Endodermal cell (in vitro differentiated cells): ENCODE data around the gene SDK1. TPM values are rescaled to one million over a fixed set of nuclear protein-coding genes. Genes with fewer than 3 reads are reported as not detected.

Experiments
- DNase-seq: peaks from one replicate; pipeline ENCODE4 v3.0.0-alpha.2; 2017
- H3K27ac ChIP-seq: 2 replicates; pipeline ENCODE4 v1.5.1; 2013; ENCODE audit warnings: mild to moderate bottlenecking, low read depth, low read length, moderate library complexity
- H3K27me3 ChIP-seq: 2 replicates; pipeline ENCODE4 v1.6.1; 2013; ENCODE audit warnings: mild to moderate bottlenecking, low read length, moderate library complexity; ENCODE audit not compliant: insufficient read depth, control insufficient read depth, poor library complexity, severe bottlenecking
- H3K36me3 ChIP-seq: 2 replicates; pipeline ENCODE4 v1.7.0; 2013; ENCODE audit warnings: mild to moderate bottlenecking, low read length, moderate library complexity; ENCODE audit not compliant: control insufficient read depth, insufficient read depth
- H3K4me1 ChIP-seq: one replicate; pipeline ENCODE4 v1.7.0; 2013; ENCODE audit warnings: low read length; ENCODE audit not compliant: control insufficient read depth, insufficient read depth
- H3K4me3 ChIP-seq: 2 replicates; pipeline ENCODE4 v1.5.1; 2013; ENCODE audit warnings: mild to moderate bottlenecking, low read length, moderate library complexity
- H3K9ac ChIP-seq: 2 replicates; pipeline ENCODE4 v1.6.1; 2013; ENCODE audit warnings: mild to moderate bottlenecking, low read length, moderate library complexity; ENCODE audit not compliant: poor library complexity, severe bottlenecking; ENCODE audit errors: extremely low read depth
- H3K9me3 ChIP-seq: 2 replicates; pipeline ENCODE4 v1.6.1; 2013; ENCODE audit warnings: mild to moderate bottlenecking, low read length, moderate library complexity; ENCODE audit not compliant: control insufficient read depth
- H3K27ac Mint-ChIP-seq: 2 replicates; pipeline ENCODE4 v1.8.0; 2020; ENCODE audit warnings: mixed read lengths
- H3K27me3 Mint-ChIP-seq: 2 replicates; pipeline ENCODE4 v1.8.0; 2021; ENCODE audit warnings: mild to moderate bottlenecking, mixed read lengths; ENCODE audit not compliant: insufficient read depth
- H3K36me3 Mint-ChIP-seq: 2 replicates; pipeline ENCODE4 v1.8.0; 2020; ENCODE audit warnings: low read depth, mixed read lengths
- H3K4me1 Mint-ChIP-seq: 2 replicates; pipeline ENCODE4 v1.8.0; 2020; ENCODE audit warnings: mixed read lengths
- H3K4me3 Mint-ChIP-seq: 2 replicates; pipeline ENCODE4 v1.8.0; 2020; ENCODE audit warnings: mild to moderate bottlenecking, moderate library complexity, mixed read lengths
- H3K9me3 Mint-ChIP-seq: 2 replicates; pipeline ENCODE4 v1.8.0; 2020; ENCODE audit warnings: mild to moderate bottlenecking, mixed read lengths
- WGBS, 2 experiments: methylation state at CpG; one replicate each; pipeline versions ENCODE4 v1.1.5 to v1.1.7; 2013; ENCODE audit warnings: missing lambda C conversion rate in 2 of 2, mixed read lengths in 1 of 2; ENCODE audit not compliant: insufficient coverage in 1 of 2, insufficient read length in 1 of 2; 5-methylcytosine and 5-hydroxymethylcytosine counted together
- total RNA-seq, 2 donors: library from RNA; stranded (reverse); fragmentation: NEBNext Ultra II Directional in 1 of 2; extraction: Animal tissue kit (Norgen Biotek cat#: 25700) in 1 of 2; gene quantifications; 2 replicates in 1 of 2; 3 replicates in 1 of 2; pipeline ENCODE4 v1.2.1, GENCODE V29; 2021
- TF ChIP-seq, protein P1 (sequence below): fragments of 200-600 bp; sonication (generic); conservative IDR thresholded peaks from 2 replicates; pipeline ENCODE4 v1.5.0; 2021; ENCODE audit warnings: antibody characterized with exemption, mild to moderate bottlenecking

The SDK1 gene
- total RNA-seq, 2 donors from 2014 or later, result 22.7 to 23.1 TPM

DNA sequence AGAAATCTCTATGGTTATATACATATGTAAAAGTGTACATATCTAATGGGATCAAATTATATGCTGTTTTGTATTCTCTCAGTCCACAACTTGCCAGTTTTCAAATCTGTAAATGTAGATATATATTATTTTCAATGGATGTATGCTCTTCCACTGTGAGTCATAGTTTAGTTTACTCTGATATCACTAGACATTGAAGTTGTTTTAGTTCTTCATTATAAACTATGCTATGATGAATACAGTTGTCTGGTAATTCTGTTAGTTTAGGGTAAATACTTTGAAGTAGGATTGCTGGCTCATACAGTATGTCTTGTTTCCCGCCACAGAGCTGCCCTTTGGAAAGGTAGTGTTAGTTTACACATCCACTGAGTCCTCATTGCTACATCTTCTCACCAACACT is 25.2 kb downstream of the SDK1 start:
- 100% methylated on average over 1 of the region's 1 CpG; no CpG with 5 or more reads in 1 of the 2 experiments for WGBS, 2 experiments
- peaks cover 10% of the 10 kb centered on the region for H3K9me3 Mint-ChIP-seq
- no peaks in the 10 kb centered on the region for H3K4me1 ChIP-seq
- no peak overlapping the region for H3K4me3 ChIP-seq
- peaks cover 15% of the 10 kb centered on the region for H3K36me3 Mint-ChIP-seq
- TF ChIP-seq, protein P1, sequence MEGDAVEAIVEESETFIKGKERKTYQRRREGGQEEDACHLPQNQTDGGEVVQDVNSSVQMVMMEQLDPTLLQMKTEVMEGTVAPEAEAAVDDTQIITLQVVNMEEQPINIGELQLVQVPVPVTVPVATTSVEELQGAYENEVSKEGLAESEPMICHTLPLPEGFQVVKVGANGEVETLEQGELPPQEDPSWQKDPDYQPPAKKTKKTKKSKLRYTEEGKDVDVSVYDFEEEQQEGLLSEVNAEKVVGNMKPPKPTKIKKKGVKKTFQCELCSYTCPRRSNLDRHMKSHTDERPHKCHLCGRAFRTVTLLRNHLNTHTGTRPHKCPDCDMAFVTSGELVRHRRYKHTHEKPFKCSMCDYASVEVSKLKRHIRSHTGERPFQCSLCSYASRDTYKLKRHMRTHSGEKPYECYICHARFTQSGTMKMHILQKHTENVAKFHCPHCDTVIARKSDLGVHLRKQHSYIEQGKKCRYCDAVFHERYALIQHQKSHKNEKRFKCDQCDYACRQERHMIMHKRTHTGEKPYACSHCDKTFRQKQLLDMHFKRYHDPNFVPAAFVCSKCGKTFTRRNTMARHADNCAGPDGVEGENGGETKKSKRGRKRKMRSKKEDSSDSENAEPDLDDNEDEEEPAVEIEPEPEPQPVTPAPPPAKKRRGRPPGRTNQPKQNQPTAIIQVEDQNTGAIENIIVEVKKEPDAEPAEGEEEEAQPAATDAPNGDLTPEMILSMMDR, result no peak
- H3K27me3 ChIP-seq, result no peaks in the 10 kb centered on the region
- peaks cover 12% of the 10 kb centered on the region for H3K4me1 Mint-ChIP-seq
- H3K9ac ChIP-seq, result no peak overlapping the region
- no peak overlapping the region for H3K4me3 Mint-ChIP-seq
- H3K36me3 ChIP-seq, result no peaks in the 10 kb centered on the region
- no peaks in the 10 kb centered on the region for H3K27me3 Mint-ChIP-seq
- H3K27ac ChIP-seq, result no peak overlapping the region
- H3K27ac Mint-ChIP-seq, result no peak overlapping the region
- DNase-seq, result no peak
- H3K9me3 ChIP-seq, result peaks cover 9% of the 10 kb centered on the region

DNA sequence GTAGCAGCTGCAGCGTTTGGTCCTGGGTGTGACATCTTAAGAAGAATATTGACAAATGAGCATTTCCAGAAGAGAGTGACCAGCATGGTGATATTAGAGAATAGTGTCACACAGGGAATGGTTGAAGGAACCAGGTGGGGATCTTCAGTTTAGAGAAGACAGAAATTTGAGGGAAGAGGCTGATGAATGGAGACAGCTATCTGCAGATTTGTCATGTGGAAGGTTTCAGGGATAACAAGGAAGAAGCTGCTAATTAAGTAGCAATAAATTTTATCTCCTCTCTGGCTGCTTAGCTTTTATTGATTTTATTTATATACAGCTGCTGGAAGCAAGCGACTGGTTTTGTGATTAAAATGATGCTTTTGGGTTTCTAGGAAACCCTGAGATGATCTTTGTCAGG is 26.0 kb downstream of the SDK1 start:
- Histone ChIP-seq H3K27me3 (no peaks in the 10 kb centered on the region), H3K4me3 (no peak overlapping the region), H3K36me3 (no peaks in the 10 kb centered on the region), H3K9ac (no peak overlapping the region), H3K9me3 (peaks cover 9% of the 10 kb centered on the region), H3K4me1 (no peaks in the 10 kb centered on the region), H3K27ac (no peak overlapping the region)
- H3K4me3 Mint-ChIP-seq, result no peak overlapping the region
- peaks cover 15% of the 10 kb centered on the region for H3K36me3 Mint-ChIP-seq
- H3K4me1 Mint-ChIP-seq, result peaks cover 9% of the 10 kb centered on the region
- no peak overlapping the region for H3K27ac Mint-ChIP-seq
- H3K9me3 Mint-ChIP-seq, result peaks cover 10% of the 10 kb centered on the region
- TF ChIP-seq, protein P1, result no peak
- H3K27me3 Mint-ChIP-seq, result no peaks in the 10 kb centered on the region
- no peak for DNase-seq
- WGBS, 2 experiments, result 85 to 91% methylated on average over 1 of the region's 2 CpGs

DNA sequence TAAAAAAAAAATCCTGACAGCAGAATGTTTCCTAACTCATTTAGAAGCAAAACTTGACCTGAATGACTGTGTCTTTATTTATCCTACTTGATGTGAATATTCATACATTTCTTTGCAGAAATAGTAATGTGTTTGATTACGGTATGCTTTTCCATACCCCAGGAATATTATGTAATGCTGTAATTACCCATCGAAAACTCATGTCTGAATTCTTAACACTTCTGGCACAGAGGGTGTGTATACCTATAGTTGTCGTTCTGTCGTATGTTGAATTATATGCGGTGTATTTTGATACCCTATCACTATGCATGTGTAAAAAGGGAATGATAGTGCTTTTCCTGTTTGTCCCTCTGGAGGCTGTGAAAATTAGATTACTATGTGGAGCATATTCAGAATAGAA is 26.6 kb downstream of the SDK1 start:
- no peaks in the 10 kb centered on the region for H3K36me3 ChIP-seq
- WGBS, 2 experiments, result 94 to 97% methylated on average over 4 to 5 of the region's 5 CpGs
- Mint-ChIP-seq H3K27ac (no peak overlapping the region), H3K27me3 (no peaks in the 10 kb centered on the region), H3K4me1 (peaks cover 11% of the 10 kb centered on the region), H3K9me3 (peaks cover 7% of the 10 kb centered on the region), H3K36me3 (peaks cover 12% of the 10 kb centered on the region), H3K4me3 (no peak overlapping the region)
- H3K27me3 ChIP-seq, result no peaks in the 10 kb centered on the region
- H3K27ac ChIP-seq, result no peak overlapping the region
- H3K4me1 ChIP-seq, result no peaks in the 10 kb centered on the region
- H3K4me3 ChIP-seq, result no peak overlapping the region
- no peak overlapping the region for H3K9ac ChIP-seq
- DNase-seq, result no peak
- TF ChIP-seq, protein P1, result no peak
- peaks cover 9% of the 10 kb centered on the region for H3K9me3 ChIP-seq
